GM12878 (cell line): Measurements from ENCODE around the gene ATP12A. TPM values are rescaled to one million over a fixed set of nuclear protein-coding genes. Genes with fewer than 3 reads are reported as not detected.

Source experiments
- ATAC-seq: fragments of 200-7000 bp; cut with Tn5 transposase; 3 replicates; pipeline ENCODE4 v1.9.1; 2020; ENCODE audit warnings: mild to moderate bottlenecking, moderate library complexity
- BruUV-seq: library from RNA; stranded (reverse); fragments of 400-500 nt; replicated peaks from 2 replicates; lab custom pipeline; 2021; lab: Mats Ljungman, UMichigan
- CTCF ChIA-PET: fragments of 300-600 bp; sonication (Branson Sonifier 250); formaldehyde crosslinking; extraction: SDS; loops from one replicate; lab custom pipeline; 2021; ENCODE audit warnings: inconsistent platforms; lab: Yijun Ruan, JAX
- POLR2A ChIA-PET: fragments of 350-600 bp; formaldehyde crosslinking; extraction: SDS; loops from one replicate; lab custom pipeline; 2021; ENCODE audit warnings: inconsistent platforms; lab: Charles Lee
- RAD21 ChIA-PET: fragments of 300-600 bp; sonication (Branson Sonifier 250); formaldehyde crosslinking; loops from one replicate; lab custom pipeline; 2023; ENCODE audit warnings: antibody characterized with exemption; ENCODE audit not compliant: unreplicated experiment; lab: Charles Lee
- SMC1A ChIA-PET: fragments of 300-600 bp; sonication (Branson Sonifier 250); formaldehyde crosslinking; loops from one replicate; lab custom pipeline; 2023; ENCODE audit not compliant: unreplicated experiment, uncharacterized antibody; lab: Charles Lee
- DNase-seq: peaks from one replicate; pipeline ENCODE4 v3.0.0-alpha.2; 2011; ENCODE audit warnings: low read depth, low spot score
- FAIRE-seq: peaks from 3 replicates; lab custom pipeline; 2011; peaks lifted over from hg19 to GRCh38; lab: Jason Lieb, UNC
- H2AFZ ChIP-seq: 2 replicates; pipeline ENCODE4 v1.6.0; 2011; ENCODE audit warnings: low read depth, low read length, control low read depth; ENCODE audit not compliant: control insufficient read depth
- H3K27ac ChIP-seq: 2 replicates; pipeline ENCODE4 v1.5.1; 2011; ENCODE audit warnings: control low read depth; ENCODE audit not compliant: control insufficient read depth, insufficient read depth
- H3K27me3 ChIP-seq, 2 experiments: replicated peaks in 1 of 2; 2 replicates each; pipeline versions ENCODE4 v1.6.0 to v1.6.1; 2011; ENCODE audit warnings: low read length in 1 of 2; ENCODE audit not compliant: control insufficient read depth in 2 of 2, insufficient read depth in 2 of 2
- H3K36me3 ChIP-seq, 2 experiments: 2 replicates each; pipeline ENCODE4 v1.5.1; 2011; ENCODE audit warnings: low read length in 1 of 2; ENCODE audit not compliant: control insufficient read depth in 2 of 2, insufficient read depth in 2 of 2
- H3K4me1 ChIP-seq: 2 replicates; pipeline ENCODE4 v1.6.1; 2011; ENCODE audit warnings: mild to moderate bottlenecking, low read length, moderate library complexity, mixed read lengths; ENCODE audit not compliant: control insufficient read depth, insufficient read depth
- H3K4me2 ChIP-seq: 2 replicates; pipeline ENCODE4 v1.6.0; 2011; ENCODE audit warnings: control low read depth; ENCODE audit not compliant: control insufficient read depth, insufficient read depth
- H3K4me3 ChIP-seq: fragments of 200-600 bp; sonication (generic); 2 replicates; pipeline ENCODE4 v1.5.1; 2016
- H3K79me2 ChIP-seq: 2 replicates; pipeline ENCODE4 v1.6.0; 2011; ENCODE audit warnings: low read length; ENCODE audit not compliant: control insufficient read depth, insufficient read depth
- H3K9ac ChIP-seq: 2 replicates; pipeline ENCODE4 v1.8.0; 2011; ENCODE audit warnings: low read length, control low read depth, mixed read lengths; ENCODE audit not compliant: control insufficient read depth, insufficient read depth
- H3K9me3 ChIP-seq: replicated peaks from 3 replicates; pipeline ENCODE4 v1.5.1; 2011; ENCODE audit warnings: mild to moderate bottlenecking, low read length; ENCODE audit not compliant: control insufficient read depth, insufficient read depth
- H4K20me1 ChIP-seq: 2 replicates; pipeline ENCODE4 v1.6.0; 2011; ENCODE audit not compliant: control insufficient read depth, insufficient read depth
- CHD1 ChIP-seq: IDR thresholded peaks from 2 replicates; pipeline ENCODE4 v1.6.1; 2012; ENCODE audit warnings: low read depth, low read length, improper control_type of control experiment
- CHD4 ChIP-seq: fragments of 200-600 bp; sonication (generic); IDR thresholded peaks from 2 replicates; pipeline ENCODE4 v1.6.1; 2016; ENCODE audit warnings: mild to moderate bottlenecking
- GABPA ChIP-seq: IDR thresholded peaks from 2 replicates; pipeline ENCODE4 v1.6.1; 2014; ENCODE audit warnings: antibody characterized with exemption, low read depth, mild to moderate bottlenecking, inconsistent platforms
- HCFC1 ChIP-seq: fragments of 150-350 bp; IDR thresholded peaks from 2 replicates; pipeline ENCODE4 v1.6.1; 2014; ENCODE audit warnings: low read length
- KLF5 ChIP-seq: fragments of 450-650 bp; IDR thresholded peaks from 2 replicates; pipeline ENCODE4 v1.6.1; 2014; ENCODE audit warnings: mild to moderate bottlenecking; ENCODE audit not compliant: partially characterized antibody
- MTA2 ChIP-seq: fragments of 450-650 bp; IDR thresholded peaks from 2 replicates; pipeline ENCODE4 v1.6.1; 2016; ENCODE audit warnings: low read depth, mild to moderate bottlenecking, moderate library complexity
- NBN ChIP-seq: fragments of 450-650 bp; IDR thresholded peaks from 2 replicates; pipeline ENCODE4 v1.6.1; 2016
- NR2C2 ChIP-seq: IDR thresholded peaks from 2 replicates; pipeline ENCODE4 v1.6.1; 2011; ENCODE audit warnings: borderline replicate concordance, low read depth; ENCODE audit not compliant: control insufficient read depth, insufficient read length
- SREBF1 ChIP-seq: IDR thresholded peaks from 2 replicates; pipeline ENCODE4 v1.6.1; 2012; ENCODE audit warnings: mild to moderate bottlenecking, low read length
- TAF1 ChIP-seq: IDR thresholded peaks from 2 replicates; pipeline ENCODE4 v1.6.1; 2011; ENCODE audit warnings: mild to moderate bottlenecking, low read depth, low read length, borderline replicate concordance
- USF2 ChIP-seq: IDR thresholded peaks from 2 replicates; pipeline ENCODE4 v1.6.1; 2011; ENCODE audit warnings: low read depth, low read length, improper control_type of control experiment, borderline replicate concordance
- ZNF384 ChIP-seq: IDR thresholded peaks from 2 replicates; pipeline ENCODE4 v1.6.1; 2012; ENCODE audit warnings: low read depth, mild to moderate bottlenecking, low read length, improper control_type of control experiment, borderline replicate concordance
- ZNF592 ChIP-seq: fragments of 450-650 bp; IDR thresholded peaks from 2 replicates; pipeline ENCODE4 v1.6.1; 2017; ENCODE audit warnings: mild to moderate bottlenecking, moderate library complexity
- ZZZ3 ChIP-seq: IDR thresholded peaks from 2 replicates; pipeline ENCODE4 v1.6.1; 2011; ENCODE audit warnings: low read depth; ENCODE audit not compliant: control insufficient read depth, insufficient read length
- WGBS: methylation state at CpG from one replicate; pipeline ENCODE4 v1.1.6; 2016; ENCODE audit warnings: low lambda C conversion rate; ENCODE audit not compliant: insufficient replicate concordance, insufficient coverage; ENCODE audit errors: missing lambda C conversion rate; 5-methylcytosine and 5-hydroxymethylcytosine counted together
- in situ Hi-C: fragments of 300-500 bp; cut with MboI; formaldehyde crosslinking; loops from 9 replicates; pipeline ENCODE4 v1.14.3; 2018; ENCODE audit warnings: mixed read lengths
- intact Hi-C: fragments of 100-400 bp; cut with micrococcal nuclease; formaldehyde crosslinking; loops from one replicate; pipeline ENCODE4 v1.14.2; 2022; ENCODE audit not compliant: unreplicated experiment
- polyA plus RNA-seq, 11 experiments: library from polyadenylated mRNA; depleted of rRNA in 4 of 11; unstranded in 6 of 11; stranded (reverse) in 5 of 11; fragments of >200 nt; fragmentation: Nextera tagmentation in 4 of 11; fragmentation: Illumina TruSeq in 1 of 11; extraction: Ambion mirVana in 4 of 11; extraction: Trizol in 1 of 11; gene quantifications; 1 replicate in 1 of 11; 2 replicates in 10 of 11; pipeline versions ENCODE4 v1.2.1 to v1.2.3, GENCODE V29; 2011 to 2016; ENCODE audit warnings: inconsistent platforms in 2 of 11, missing spikeins in 2 of 11, low read depth in 1 of 11
- total RNA-seq, 4 experiments: library from RNA; depleted of rRNA in 3 of 4; stranded (reverse); fragments of >200 nt in 3 of 4; fragmentation: Illumina TruSeq in 1 of 4; extraction: Trizol in 1 of 4; gene quantifications; 2 replicates each; pipeline versions ENCODE4 v1.2.1 to v1.2.3, GENCODE V29; 2013 to 2021

Gene ATP12A
- total and polyA plus RNA-seq, 10 of the 15 experiments (the other 5 are each of a cell fraction or from before 2014, with no cell fraction given), result 0.02 to 0.08 (median 0.04) TPM; not detected in 6

- WGBS, result 21% methylated on average over 11 of the region's 11 CpGs
- no peak overlapping the region for H3K4me2 ChIP-seq
- ATAC-seq, result no peak
- intact Hi-C loops (no loop called here), in situ Hi-C loops (no loop called here)
- no peak for DNase-seq
- H3K9me3 ChIP-seq, result no peaks in the 10 kb centered on the region
- CTCF ChIA-PET, result interaction anchor here (1.0 to 1.3 kb wide), 2 partner anchors 38 to 41 kb away, joined by 3 to 4 read pairs; no protein-coding TSS in a partner anchor
- H3K79me2 ChIP-seq, result no peaks in the 10 kb centered on the region
- no peak overlapping the region for H3K9ac ChIP-seq
- H3K36me3 ChIP-seq, result no peaks in the 10 kb centered on the region
- peaks cover 0 to 6% of the 10 kb centered on the region in 2 experiments; a peak in 3 of 4 replicates for H3K27me3 ChIP-seq
- BruUV-seq, result no TSS peak
- POLR2A ChIA-PET, result no interaction called here
- no peak overlapping the region for H2AFZ ChIP-seq
- H3K27ac ChIP-seq, result no peak overlapping the region
- no peak for FAIRE-seq
- RAD21 ChIA-PET, result interaction anchor here (0.6 to 1.5 kb wide), 2 partner anchors 39 to 175 kb away, joined by 3 to 4 read pairs; no protein-coding TSS in a partner anchor
- H4K20me1 ChIP-seq, result no peaks in the 10 kb centered on the region
- H3K4me3 ChIP-seq, result no peak overlapping the region
- peaks cover 14% of the 10 kb centered on the region for H3K4me1 ChIP-seq
- SMC1A ChIA-PET, result interaction anchor here (0.6 kb wide), 1 partner anchor 425 kb away, joined by 3 read pairs; no protein-coding TSS in a partner anchor
- no peak for TF ChIP-seq CHD4
- no peak for TF ChIP-seq KLF5
- TF ChIP-seq SREBF1, result no peak
- no peak for TF ChIP-seq GABPA
These were observed 8.7 kb downstream of the ATP12A start for GRCh38 chr13:24688950-24689349.

GRCh38 chr13:24691381-24691780 lies 11.2 kb downstream of the ATP12A start:
- Histone ChIP-seq H3K4me2 (no peak overlapping the region), H3K9me3 (no peaks in the 10 kb centered on the region), H3K4me3 (no peak overlapping the region), H2AFZ (no peak overlapping the region), H3K4me1 (no peaks in the 10 kb centered on the region; the same call in 1 of the 2 replicates), H3K27ac (no peak overlapping the region), H4K20me1 (no peaks in the 10 kb centered on the region)
- no peak for ATAC-seq
- ChIA-PET POLR2A (no interaction called here), CTCF (interaction anchor here (1.3 to 1.4 kb wide), 2 partner anchors 19 to 111 kb away, joined by 3 read pairs; no protein-coding TSS in a partner anchor)
- in situ Hi-C loops, result no loop called here
- WGBS, result 40% methylated on average over 5 of the region's 5 CpGs
- DNase-seq, result no peak
- no TSS peak for BruUV-seq
- intact Hi-C loops, result loop anchor here (5.0 kb wide), 1 partner anchor 306 kb away; no protein-coding TSS in a partner anchor
- TF ChIP-seq ZNF592, result no peak
- TF ChIP-seq CHD1, result no peak
- no peak for TF ChIP-seq HCFC1
- no peak for TF ChIP-seq NBN
- TF ChIP-seq NR2C2, result no peak
- TF ChIP-seq MTA2, result no peak
- TF ChIP-seq USF2, result no peak
- TF ChIP-seq ZZZ3, result no peak
- TF ChIP-seq ZNF384, result no peak
- no peak for TF ChIP-seq TAF1
- TF ChIP-seq, all 136 proteins: peak for 0
- RAD21 ChIA-PET, result no interaction called here
- H3K9ac ChIP-seq, result no peak overlapping the region
- FAIRE-seq, result no peak
- SMC1A ChIA-PET, result interaction anchor here (1.0 to 1.5 kb wide), 3 partner anchors 18 to 38 kb away, joined by 3 to 4 read pairs (median 3); no protein-coding TSS in a partner anchor
- no peaks in the 10 kb centered on the region for H3K36me3 ChIP-seq
- H3K79me2 ChIP-seq, result no peaks in the 10 kb centered on the region
- H3K27me3 ChIP-seq, result peaks cover 0 to 6% of the 10 kb centered on the region in 2 experiments; a peak in 3 of 4 replicates
